K562 (cell line): ENCODE measurements around the gene UMODL1. TPM values are rescaled to one million over a fixed set of nuclear protein-coding genes. Genes with fewer than 3 reads are reported as not detected.

Experiments
- CAMTA2 ChIP-seq: fragments of 250-450 bp; sonication (Bioruptor Pico); conservative IDR thresholded peaks from 2 replicates; pipeline ENCODE4 v1.5.1; 2022
- E2F3 ChIP-seq: fragments of 250-450 bp; sonication (Bioruptor Pico); IDR thresholded peaks from 2 replicates; pipeline ENCODE4 v1.4.0; 2020; ENCODE audit warnings: mild to moderate bottlenecking
- HDAC1 ChIP-seq, 2 experiments: fragments of 450-650 bp; IDR thresholded peaks; 2 replicates each; pipeline ENCODE4 v1.6.1; 2016 to 2017; ENCODE audit warnings: inconsistent platforms in 1 of 2, mild to moderate bottlenecking in 1 of 2, moderate library complexity in 1 of 2
- KDM2B ChIP-seq: fragments of 250-450 bp; sonication (Bioruptor Pico); IDR thresholded peaks from 2 replicates; pipeline ENCODE4 v1.8.0; 2021; ENCODE audit warnings: mild to moderate bottlenecking, moderate library complexity
- KLF16 ChIP-seq: IDR thresholded peaks from 2 replicates; pipeline ENCODE4 v1.6.1; 2016; ENCODE audit warnings: antibody characterized with exemption
- MTA2 ChIP-seq: fragments of 450-650 bp; IDR thresholded peaks from 2 replicates; pipeline ENCODE4 v1.6.1; 2016; ENCODE audit warnings: low read depth
- NFATC3 ChIP-seq: fragments of 450-650 bp; IDR thresholded peaks from 2 replicates; pipeline ENCODE4 v1.6.1; 2017; ENCODE audit warnings: mild to moderate bottlenecking
- POLR3G ChIP-seq: IDR thresholded peaks from 2 replicates; pipeline ENCODE4 v1.6.1; 2011; ENCODE audit not compliant: insufficient read length, insufficient replicate concordance; ENCODE audit errors: extremely low read depth
- STAG1 ChIP-seq: sonication (generic); formaldehyde crosslinking; IDR thresholded peaks from 2 replicates; pipeline ENCODE4 v1.5.0; 2020; ENCODE audit warnings: missing genetic modification reagents, borderline replicate concordance
- ZNF197 ChIP-seq: fragments of 200-800 bp; sonication (Bioruptor generic); IDR thresholded peaks from 2 replicates; pipeline ENCODE4 v1.6.1; 2016; ENCODE audit warnings: low read depth, missing genetic modification characterization, missing compliant biosample characterization
- ZNF561 ChIP-seq: fragments of 450-650 bp; formaldehyde crosslinking; conservative IDR thresholded peaks from 2 replicates; pipeline ENCODE4 v1.4.0; 2020; ENCODE audit warnings: mild to moderate bottlenecking, moderate library complexity
- polyA plus RNA-seq, 8 experiments: library from polyadenylated mRNA; depleted of rRNA in 4 of 8; stranded (reverse) in 5 of 8; unstranded in 3 of 8; fragments of >200 nt; fragmentation: Nextera tagmentation in 2 of 8; fragmentation: Illumina TruSeq in 1 of 8; extraction: Ambion mirVana in 2 of 8; extraction: Trizol in 1 of 8; gene quantifications; 2 replicates each; pipeline versions ENCODE4 v1.2.1 to v1.2.3, GENCODE V29; 2011 to 2014; ENCODE audit warnings: inconsistent platforms in 1 of 8, missing spikeins in 1 of 8
- total RNA-seq, 7 experiments: library from RNA; depleted of rRNA in 6 of 7; stranded (reverse); fragments of >200 nt in 6 of 7; fragmentation: Illumina TruSeq in 2 of 7; extraction: Trizol in 2 of 7; gene quantifications; 2 replicates each; pipeline versions ENCODE4 v1.2.1 to v1.2.3, GENCODE V29; 2011 to 2021; ENCODE audit warnings: low replicate concordance in 1 of 7
- TF ChIP-seq, protein P1 (sequence below): fragments of 250-450 bp; sonication (Bioruptor Pico); IDR thresholded peaks from 2 replicates; pipeline ENCODE4 v1.5.1; 2021; ENCODE audit warnings: mild to moderate bottlenecking
- TF ChIP-seq, protein P2 (sequence below), 3 experiments: fragments of 200-800 bp in 1 of 3; sonication (Bioruptor generic) in 1 of 3; sonication (generic) in 1 of 3; formaldehyde crosslinking in 1 of 3; IDR thresholded peaks; 2 replicates each; pipeline versions ENCODE4 v1.6.1 to v1.8.0; 2016 to 2022; ENCODE audit warnings: mild to moderate bottlenecking in 2 of 3, missing compliant biosample characterization in 2 of 3, missing genetic modification characterization in 2 of 3, missing genetic modification reagents in 1 of 3
- TF ChIP-seq, protein P3 (sequence below): sonication (generic); formaldehyde crosslinking; IDR thresholded peaks from 2 replicates; pipeline ENCODE4 v1.8.0; 2023; ENCODE audit warnings: mild to moderate bottlenecking, missing genetic modification reagents
- TF ChIP-seq, protein P4 (sequence below): fragments of 250-450 bp; sonication (Bioruptor Pico); IDR thresholded peaks from 2 replicates; pipeline ENCODE4 v1.8.0; 2021; ENCODE audit warnings: moderate library complexity, mild to moderate bottlenecking, inconsistent platforms
- TF ChIP-seq, protein P5 (sequence below): sonication (generic); formaldehyde crosslinking; IDR thresholded peaks from 2 replicates; pipeline ENCODE4 v1.8.1; 2023; ENCODE audit warnings: mild to moderate bottlenecking, missing genetic modification reagents

The UMODL1 gene
- total and polyA plus RNA-seq, 9 of the 15 experiments (the other 6 are each of a cell fraction or from before 2014, with no cell fraction given), result not detected

DNA sequence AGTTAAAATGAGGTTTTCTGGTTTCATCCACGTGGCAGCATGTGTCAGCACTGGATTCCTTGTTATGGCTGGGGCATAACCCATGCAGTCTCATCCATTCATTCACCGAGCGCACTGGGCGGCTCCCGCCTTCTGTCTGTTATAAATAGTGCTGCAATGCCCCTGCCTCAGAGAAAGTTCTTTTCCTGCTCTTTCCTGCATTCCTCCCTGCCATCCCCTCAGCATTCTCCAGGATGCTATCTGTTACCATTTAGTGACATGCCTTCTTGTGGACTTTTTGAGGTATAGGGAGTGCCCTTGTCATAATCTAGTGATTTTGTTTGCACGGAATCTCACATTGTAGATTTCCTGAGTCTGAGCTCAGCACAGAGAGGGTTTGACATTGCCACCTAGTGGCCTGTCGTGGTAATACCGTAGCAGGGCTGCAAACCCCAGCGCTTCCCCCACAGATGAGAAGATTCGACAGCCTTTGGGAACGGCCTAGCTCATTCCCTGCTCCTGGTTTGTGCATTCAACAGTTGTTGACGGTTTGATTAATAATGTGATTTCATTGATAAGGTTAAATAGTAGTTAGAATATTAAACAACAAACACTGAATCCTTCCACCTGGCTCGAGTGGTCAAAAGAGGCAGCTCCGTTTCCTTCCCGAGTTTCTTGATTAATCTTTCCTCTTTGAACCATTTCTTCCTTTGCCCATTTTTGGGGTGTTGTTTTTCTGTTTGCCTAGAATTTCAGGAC, 46.3 kb downstream of the UMODL1 start (continued):
- TF ChIP-seq, protein P1, sequence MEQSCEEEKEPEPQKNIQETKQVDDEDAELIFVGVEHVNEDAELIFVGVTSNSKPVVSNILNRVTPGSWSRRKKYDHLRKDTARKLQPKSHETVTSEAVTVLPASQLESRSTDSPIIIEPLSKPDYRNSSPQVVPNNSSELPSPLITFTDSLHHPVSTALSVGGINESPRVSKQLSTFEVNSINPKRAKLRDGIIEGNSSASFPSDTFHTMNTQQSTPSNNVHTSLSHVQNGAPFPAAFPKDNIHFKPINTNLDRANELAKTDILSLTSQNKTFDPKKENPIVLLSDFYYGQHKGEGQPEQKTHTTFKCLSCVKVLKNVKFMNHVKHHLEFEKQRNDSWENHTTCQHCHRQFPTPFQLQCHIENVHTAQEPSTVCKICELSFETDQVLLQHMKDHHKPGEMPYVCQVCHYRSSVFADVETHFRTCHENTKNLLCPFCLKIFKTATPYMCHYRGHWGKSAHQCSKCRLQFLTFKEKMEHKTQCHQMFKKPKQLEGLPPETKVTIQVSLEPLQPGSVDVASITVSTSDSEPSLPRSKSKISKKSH (CRISPR knock-in tag), result no peak
- TF ChIP-seq, protein P2, sequence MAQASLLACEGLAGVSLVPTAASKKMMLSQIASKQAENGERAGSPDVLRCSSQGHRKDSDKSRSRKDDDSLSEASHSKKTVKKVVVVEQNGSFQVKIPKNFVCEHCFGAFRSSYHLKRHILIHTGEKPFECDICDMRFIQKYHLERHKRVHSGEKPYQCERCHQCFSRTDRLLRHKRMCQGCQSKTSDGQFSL (CRISPR knock-in tag; IDR thresholded peaks at IDR 0.05), result peak; percentile 21; the same call in 1 of the 2 replicates
- TF ChIP-seq, protein P2 (tag; IDR thresholded peaks at IDR 0.05), result no peak
- TF ChIP-seq, protein P3, sequence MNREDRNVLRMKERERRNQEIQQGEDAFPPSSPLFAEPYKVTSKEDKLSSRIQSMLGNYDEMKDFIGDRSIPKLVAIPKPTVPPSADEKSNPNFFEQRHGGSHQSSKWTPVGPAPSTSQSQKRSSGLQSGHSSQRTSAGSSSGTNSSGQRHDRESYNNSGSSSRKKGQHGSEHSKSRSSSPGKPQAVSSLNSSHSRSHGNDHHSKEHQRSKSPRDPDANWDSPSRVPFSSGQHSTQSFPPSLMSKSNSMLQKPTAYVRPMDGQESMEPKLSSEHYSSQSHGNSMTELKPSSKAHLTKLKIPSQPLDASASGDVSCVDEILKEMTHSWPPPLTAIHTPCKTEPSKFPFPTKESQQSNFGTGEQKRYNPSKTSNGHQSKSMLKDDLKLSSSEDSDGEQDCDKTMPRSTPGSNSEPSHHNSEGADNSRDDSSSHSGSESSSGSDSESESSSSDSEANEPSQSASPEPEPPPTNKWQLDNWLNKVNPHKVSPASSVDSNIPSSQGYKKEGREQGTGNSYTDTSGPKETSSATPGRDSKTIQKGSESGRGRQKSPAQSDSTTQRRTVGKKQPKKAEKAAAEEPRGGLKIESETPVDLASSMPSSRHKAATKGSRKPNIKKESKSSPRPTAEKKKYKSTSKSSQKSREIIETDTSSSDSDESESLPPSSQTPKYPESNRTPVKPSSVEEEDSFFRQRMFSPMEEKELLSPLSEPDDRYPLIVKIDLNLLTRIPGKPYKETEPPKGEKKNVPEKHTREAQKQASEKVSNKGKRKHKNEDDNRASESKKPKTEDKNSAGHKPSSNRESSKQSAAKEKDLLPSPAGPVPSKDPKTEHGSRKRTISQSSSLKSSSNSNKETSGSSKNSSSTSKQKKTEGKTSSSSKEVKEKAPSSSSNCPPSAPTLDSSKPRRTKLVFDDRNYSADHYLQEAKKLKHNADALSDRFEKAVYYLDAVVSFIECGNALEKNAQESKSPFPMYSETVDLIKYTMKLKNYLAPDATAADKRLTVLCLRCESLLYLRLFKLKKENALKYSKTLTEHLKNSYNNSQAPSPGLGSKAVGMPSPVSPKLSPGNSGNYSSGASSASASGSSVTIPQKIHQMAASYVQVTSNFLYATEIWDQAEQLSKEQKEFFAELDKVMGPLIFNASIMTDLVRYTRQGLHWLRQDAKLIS (CRISPR knock-in tag), result no peak
- no peak for TF ChIP-seq MTA2
- TF ChIP-seq, protein P4, sequence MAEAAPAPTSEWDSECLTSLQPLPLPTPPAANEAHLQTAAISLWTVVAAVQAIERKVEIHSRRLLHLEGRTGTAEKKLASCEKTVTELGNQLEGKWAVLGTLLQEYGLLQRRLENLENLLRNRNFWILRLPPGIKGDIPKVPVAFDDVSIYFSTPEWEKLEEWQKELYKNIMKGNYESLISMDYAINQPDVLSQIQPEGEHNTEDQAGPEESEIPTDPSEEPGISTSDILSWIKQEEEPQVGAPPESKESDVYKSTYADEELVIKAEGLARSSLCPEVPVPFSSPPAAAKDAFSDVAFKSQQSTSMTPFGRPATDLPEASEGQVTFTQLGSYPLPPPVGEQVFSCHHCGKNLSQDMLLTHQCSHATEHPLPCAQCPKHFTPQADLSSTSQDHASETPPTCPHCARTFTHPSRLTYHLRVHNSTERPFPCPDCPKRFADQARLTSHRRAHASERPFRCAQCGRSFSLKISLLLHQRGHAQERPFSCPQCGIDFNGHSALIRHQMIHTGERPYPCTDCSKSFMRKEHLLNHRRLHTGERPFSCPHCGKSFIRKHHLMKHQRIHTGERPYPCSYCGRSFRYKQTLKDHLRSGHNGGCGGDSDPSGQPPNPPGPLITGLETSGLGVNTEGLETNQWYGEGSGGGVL (CRISPR knock-in tag), result no peak
- TF ChIP-seq, protein P5, sequence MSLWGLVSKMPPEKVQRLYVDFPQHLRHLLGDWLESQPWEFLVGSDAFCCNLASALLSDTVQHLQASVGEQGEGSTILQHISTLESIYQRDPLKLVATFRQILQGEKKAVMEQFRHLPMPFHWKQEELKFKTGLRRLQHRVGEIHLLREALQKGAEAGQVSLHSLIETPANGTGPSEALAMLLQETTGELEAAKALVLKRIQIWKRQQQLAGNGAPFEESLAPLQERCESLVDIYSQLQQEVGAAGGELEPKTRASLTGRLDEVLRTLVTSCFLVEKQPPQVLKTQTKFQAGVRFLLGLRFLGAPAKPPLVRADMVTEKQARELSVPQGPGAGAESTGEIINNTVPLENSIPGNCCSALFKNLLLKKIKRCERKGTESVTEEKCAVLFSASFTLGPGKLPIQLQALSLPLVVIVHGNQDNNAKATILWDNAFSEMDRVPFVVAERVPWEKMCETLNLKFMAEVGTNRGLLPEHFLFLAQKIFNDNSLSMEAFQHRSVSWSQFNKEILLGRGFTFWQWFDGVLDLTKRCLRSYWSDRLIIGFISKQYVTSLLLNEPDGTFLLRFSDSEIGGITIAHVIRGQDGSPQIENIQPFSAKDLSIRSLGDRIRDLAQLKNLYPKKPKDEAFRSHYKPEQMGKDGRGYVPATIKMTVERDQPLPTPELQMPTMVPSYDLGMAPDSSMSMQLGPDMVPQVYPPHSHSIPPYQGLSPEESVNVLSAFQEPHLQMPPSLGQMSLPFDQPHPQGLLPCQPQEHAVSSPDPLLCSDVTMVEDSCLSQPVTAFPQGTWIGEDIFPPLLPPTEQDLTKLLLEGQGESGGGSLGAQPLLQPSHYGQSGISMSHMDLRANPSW (CRISPR knock-in tag), result no peak
- no peak for TF ChIP-seq KDM2B (CRISPR knock-in tag)
- TF ChIP-seq NFATC3, result no peak
- no peak for TF ChIP-seq CAMTA2 (CRISPR knock-in tag)
- no peak for TF ChIP-seq ZNF561
- peak; percentile 57; the same call in 1 of the 2 replicates for TF ChIP-seq KLF16
- TF ChIP-seq E2F3 (CRISPR knock-in tag), result no peak
- peak; percentile 62; the same call in 1 of the 2 replicates for TF ChIP-seq STAG1 (CRISPR knock-in tag)
- no peak for TF ChIP-seq HDAC1 (IDR thresholded peaks at IDR 0.05)
- no peak for TF ChIP-seq POLR3G
- TF ChIP-seq ZNF197, result no peak
